Fibroblast of villous mesenchyme (primary cell): Measurements from ENCODE around the gene HOXB5. TPM values are rescaled to one million over a fixed set of nuclear protein-coding genes. Genes with fewer than 3 reads are reported as not detected.

Experiments
- DNase-seq: peaks from one replicate; pipeline ENCODE4 v3.0.0-alpha.2; 2010; ENCODE audit warnings: low read depth
- H3K4me3 ChIP-seq: 2 replicates; pipeline ENCODE4 v1.5.1; 2011; ENCODE audit warnings: low read depth, mild to moderate bottlenecking, low read length
- CTCF ChIP-seq: IDR thresholded peaks from 2 replicates; pipeline ENCODE4 v1.5.1; 2012; ENCODE audit warnings: low read depth, mild to moderate bottlenecking, low read length; ENCODE audit not compliant: insufficient read depth
- total RNA-seq: library from RNA; depleted of rRNA; stranded (reverse); fragments of >200 nt; gene quantifications from 2 replicates; pipeline ENCODE4 v1.2.3, GENCODE V29; 2012

The HOXB5 gene
- total RNA-seq, 1 donor: 0.43 TPM

GRCh38 chr17:48591255-48592056 is 2.1 kb downstream of the HOXB5 start:
- TF ChIP-seq CTCF: no peak
- DNase-seq: no peak
- H3K4me3 ChIP-seq: no peak overlapping the region

GRCh38 chr17:48590607-48591161 is 2.9 kb downstream of the HOXB5 start:
- DNase-seq: no peak
- TF ChIP-seq CTCF: no peak
- H3K4me3 ChIP-seq: peak overlapping the region; percentile 62

- peak within 1 kb of the TSS; percentile 62 for H3K4me3 ChIP-seq
- DNase-seq: peak; percentile 82
- no peak for TF ChIP-seq CTCF
Measured at GRCh38 chr17:48589831-48590606, 3.6 kb downstream of the HOXB5 start, which contains the start of gene HOXB3. TSS of gene HOXB3 (minus strand) at chr17:48590241. CDS start at chr17:48552474, 37,767 bp downstream.

- H3K4me3 ChIP-seq: peak overlapping the region; percentile 62
- DNase-seq: no peak
- no peak for TF ChIP-seq CTCF
Measured at GRCh38 chr17:48589060-48589830, 4.3 kb downstream of the HOXB5 start.

- peak overlapping the region; percentile 62 for H3K4me3 ChIP-seq
- no peak for DNase-seq
- no peak for TF ChIP-seq CTCF
Measured at GRCh38 chr17:48588528-48588927, 5.1 kb downstream of the HOXB5 start.

GRCh38 chr17:48588074-48588415 is 5.5 kb downstream of the HOXB5 start:
- no peak for DNase-seq
- no peak for TF ChIP-seq CTCF
- peak overlapping the region; percentile 62 for H3K4me3 ChIP-seq
